Glutamatergic neuron (in vitro differentiated cells): ENCODE data around the gene RNF38. TPM values are rescaled to one million over a fixed set of nuclear protein-coding genes. Genes with fewer than 3 reads are reported as not detected.

Experiments
- DNase-seq: peaks from one replicate; pipeline ENCODE4 v3.0.0; 2022
- H3K27ac Mint-ChIP-seq: one replicate; pipeline ENCODE4 v1.8.0; 2020; ENCODE audit warnings: mild to moderate bottlenecking, mixed read lengths, inconsistent platforms; ENCODE audit not compliant: unreplicated experiment
- H3K27me3 Mint-ChIP-seq: one replicate; pipeline ENCODE4 v1.8.0; 2020; ENCODE audit warnings: mild to moderate bottlenecking, moderate library complexity, mixed read lengths, inconsistent platforms; ENCODE audit not compliant: unreplicated experiment
- H3K36me3 Mint-ChIP-seq: one replicate; pipeline ENCODE4 v1.8.0; 2020; ENCODE audit warnings: mild to moderate bottlenecking, mixed read lengths, inconsistent platforms; ENCODE audit not compliant: unreplicated experiment
- H3K4me1 Mint-ChIP-seq: one replicate; pipeline ENCODE4 v1.8.0; 2020; ENCODE audit warnings: mild to moderate bottlenecking, low read depth, mixed read lengths, inconsistent platforms; ENCODE audit not compliant: unreplicated experiment
- H3K4me3 Mint-ChIP-seq: one replicate; pipeline ENCODE4 v1.8.0; 2020; ENCODE audit warnings: mild to moderate bottlenecking, mixed read lengths, inconsistent platforms; ENCODE audit not compliant: unreplicated experiment
- H3K9me3 Mint-ChIP-seq: one replicate; pipeline ENCODE4 v1.8.0; 2020; ENCODE audit warnings: mild to moderate bottlenecking, moderate library complexity, mixed read lengths, inconsistent platforms; ENCODE audit not compliant: unreplicated experiment
- CTCF ChIP-seq: fragments of 200-600 bp; sonication (generic); IDR thresholded peaks from one replicate; pipeline ENCODE4 v1.5.0; 2021; ENCODE audit not compliant: partially characterized antibody, unreplicated experiment
- total RNA-seq: library from RNA; stranded (reverse); fragmentation: NEBNext Ultra II Directional; extraction: Animal tissue kit (Norgen Biotek cat#: 25700); gene quantifications from one replicate; pipeline ENCODE4 v1.2.1, GENCODE V29; 2021; ENCODE audit not compliant: unreplicated experiment

Gene RNF38
- total RNA-seq, 1 donor from 2014 or later, result 129 TPM

DNA sequence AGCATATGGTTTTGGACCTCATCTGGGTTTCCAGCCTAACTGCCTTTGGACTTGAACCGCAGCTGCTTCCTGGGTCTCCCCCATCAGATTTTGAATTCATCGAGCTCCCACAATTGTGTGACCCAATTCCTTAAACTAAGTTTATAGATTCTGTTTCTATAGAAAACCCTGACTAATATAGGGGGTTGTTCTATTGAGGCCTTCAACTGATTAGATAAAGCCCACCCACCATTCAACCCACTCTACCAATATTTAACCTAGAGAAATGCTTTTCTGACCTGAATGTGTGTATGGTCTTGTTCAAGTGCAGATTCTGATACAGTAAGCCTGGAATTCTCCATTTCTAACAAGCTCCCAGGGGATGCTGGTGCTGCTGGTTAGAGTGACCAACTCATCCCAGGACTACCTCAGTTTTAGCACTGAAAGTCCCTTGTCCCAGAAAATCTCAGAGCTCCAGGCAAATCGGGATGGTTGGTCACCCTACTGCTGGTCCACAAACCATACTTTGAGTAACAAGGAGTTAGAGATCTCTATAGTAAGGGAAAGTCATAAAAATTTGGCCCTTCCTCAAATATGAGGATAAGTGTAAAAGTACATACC, 110.1 kb downstream of the RNF38 start:
- Mint-ChIP-seq H3K4me1 (no peaks in the 10 kb centered on the region), H3K27ac (no peak overlapping the region), H3K9me3 (peaks cover 2% of the 10 kb centered on the region), H3K27me3 (peaks cover 7% of the 10 kb centered on the region), H3K36me3 (peaks cover 4% of the 10 kb centered on the region), H3K4me3 (no peak overlapping the region)
- TF ChIP-seq CTCF, result no peak
- DNase-seq, result no peak

DNA sequence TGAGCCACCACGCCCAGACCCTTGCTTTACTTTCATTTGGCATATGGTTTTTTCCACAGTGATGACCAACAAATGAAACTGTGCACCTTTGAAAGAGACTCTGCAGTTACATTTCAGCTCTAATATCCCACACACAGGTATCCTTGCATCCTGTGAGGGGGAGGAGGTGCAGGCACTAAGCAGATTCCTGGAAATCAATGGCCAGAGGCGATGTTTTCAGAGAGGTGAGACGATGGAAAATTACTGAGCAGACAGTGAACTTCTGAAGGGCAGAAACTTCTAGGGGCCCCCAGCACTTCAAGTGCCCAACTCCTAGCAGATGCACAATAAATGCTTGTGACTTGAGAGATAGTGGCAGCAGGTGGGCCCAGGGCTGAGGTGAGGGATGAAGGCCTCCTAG, 112.0 kb downstream of the RNF38 start:
- Mint-ChIP-seq H3K4me3 (no peak overlapping the region), H3K4me1 (no peaks in the 10 kb centered on the region), H3K27me3 (peaks cover 5% of the 10 kb centered on the region), H3K9me3 (peaks cover 2% of the 10 kb centered on the region), H3K36me3 (no peaks in the 10 kb centered on the region), H3K27ac (no peak overlapping the region)
- no peak for TF ChIP-seq CTCF
- DNase-seq, result no peak

Other genes starting within 250 kb of the RNF38 start
- 0.22 TPM for gene CCIN, start 230.9 kb downstream of the RNF38 start, total RNA-seq
- gene CLTA, start 209.3 kb downstream of the RNF38 start, total RNA-seq, result 164 TPM
- gene GNE, start 141.8 kb downstream of the RNF38 start, total RNA-seq, result 29.2 TPM
- 7.2 TPM for gene MELK, start 172.6 kb upstream of the RNF38 start, total RNA-seq